Upper lobe of left lung (tissue), 4 donors: ENCODE measurements around the gene ANO2.

Experiments used
- POLR2A ChIP-seq, 4 donors: fragments of 450-650 bp; IDR thresholded peaks; one replicate each; pipeline ENCODE4 v1.5.1; 2016 to 2017; ENCODE audit warnings: antibody characterized with exemption in 4 of 4, mild to moderate bottlenecking in 2 of 4
- TF ChIP-seq, protein P1 (sequence below), 6 experiments: fragments of 450-650 bp in 4 of 6; fragments of 200-600 bp in 2 of 6; sonication (generic) in 2 of 6; IDR thresholded peaks; one replicate each; pipeline ENCODE4 v1.5.1; 2016 to 2019; ENCODE audit warnings: antibody characterized with exemption in 6 of 6

- TF ChIP-seq, protein P1, sequence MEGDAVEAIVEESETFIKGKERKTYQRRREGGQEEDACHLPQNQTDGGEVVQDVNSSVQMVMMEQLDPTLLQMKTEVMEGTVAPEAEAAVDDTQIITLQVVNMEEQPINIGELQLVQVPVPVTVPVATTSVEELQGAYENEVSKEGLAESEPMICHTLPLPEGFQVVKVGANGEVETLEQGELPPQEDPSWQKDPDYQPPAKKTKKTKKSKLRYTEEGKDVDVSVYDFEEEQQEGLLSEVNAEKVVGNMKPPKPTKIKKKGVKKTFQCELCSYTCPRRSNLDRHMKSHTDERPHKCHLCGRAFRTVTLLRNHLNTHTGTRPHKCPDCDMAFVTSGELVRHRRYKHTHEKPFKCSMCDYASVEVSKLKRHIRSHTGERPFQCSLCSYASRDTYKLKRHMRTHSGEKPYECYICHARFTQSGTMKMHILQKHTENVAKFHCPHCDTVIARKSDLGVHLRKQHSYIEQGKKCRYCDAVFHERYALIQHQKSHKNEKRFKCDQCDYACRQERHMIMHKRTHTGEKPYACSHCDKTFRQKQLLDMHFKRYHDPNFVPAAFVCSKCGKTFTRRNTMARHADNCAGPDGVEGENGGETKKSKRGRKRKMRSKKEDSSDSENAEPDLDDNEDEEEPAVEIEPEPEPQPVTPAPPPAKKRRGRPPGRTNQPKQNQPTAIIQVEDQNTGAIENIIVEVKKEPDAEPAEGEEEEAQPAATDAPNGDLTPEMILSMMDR (IDR thresholded peaks at IDR 0.05), result no peak
- TF ChIP-seq POLR2A (IDR thresholded peaks at IDR 0.05), result no peak
Observed at GRCh38 chr12:5742258-5742657, 202.8 kb downstream of the ANO2 start.
